Mesothelial cell of epicardium (in vitro differentiated cells): Measurements from ENCODE around the gene CDH19. TPM values are rescaled to one million over a fixed set of nuclear protein-coding genes. Genes with fewer than 3 reads are reported as not detected.

Experiments used
- DNase-seq, 2 experiments: peaks; one replicate each; pipeline ENCODE4 v3.0.0; 2021; ENCODE audit warnings: low spot score in 2 of 2; ENCODE audit not compliant: unreplicated experiment in 2 of 2
- H3K27ac Mint-ChIP-seq: 2 replicates; pipeline ENCODE4 v1.8.0; 2021; ENCODE audit warnings: mixed read lengths
- H3K27me3 Mint-ChIP-seq: 2 replicates; pipeline ENCODE4 v1.8.0; 2021; ENCODE audit warnings: low read depth, mixed read lengths
- H3K36me3 Mint-ChIP-seq: 2 replicates; pipeline ENCODE4 v1.8.0; 2021; ENCODE audit warnings: mixed read lengths
- H3K4me1 Mint-ChIP-seq: 2 replicates; pipeline ENCODE4 v1.8.0; 2021; ENCODE audit warnings: mixed read lengths
- H3K4me3 Mint-ChIP-seq: 2 replicates; pipeline ENCODE4 v1.8.0; 2021; ENCODE audit warnings: mild to moderate bottlenecking, moderate library complexity, mixed read lengths
- H3K9me3 Mint-ChIP-seq: 2 replicates; pipeline ENCODE4 v1.8.0; 2021; ENCODE audit warnings: mixed read lengths
- total RNA-seq: library from RNA; stranded (reverse); gene quantifications from 3 replicates; pipeline ENCODE4 v1.2.1, GENCODE V29; 2021
- TF ChIP-seq, protein P1 (sequence below): fragments of 200-600 bp; sonication (generic); IDR thresholded peaks from one replicate; pipeline ENCODE4 v1.5.0; 2021; ENCODE audit warnings: antibody characterized with exemption; ENCODE audit not compliant: unreplicated experiment

Gene CDH19
- total RNA-seq, 1 donor from 2014 or later = not detected

DNA sequence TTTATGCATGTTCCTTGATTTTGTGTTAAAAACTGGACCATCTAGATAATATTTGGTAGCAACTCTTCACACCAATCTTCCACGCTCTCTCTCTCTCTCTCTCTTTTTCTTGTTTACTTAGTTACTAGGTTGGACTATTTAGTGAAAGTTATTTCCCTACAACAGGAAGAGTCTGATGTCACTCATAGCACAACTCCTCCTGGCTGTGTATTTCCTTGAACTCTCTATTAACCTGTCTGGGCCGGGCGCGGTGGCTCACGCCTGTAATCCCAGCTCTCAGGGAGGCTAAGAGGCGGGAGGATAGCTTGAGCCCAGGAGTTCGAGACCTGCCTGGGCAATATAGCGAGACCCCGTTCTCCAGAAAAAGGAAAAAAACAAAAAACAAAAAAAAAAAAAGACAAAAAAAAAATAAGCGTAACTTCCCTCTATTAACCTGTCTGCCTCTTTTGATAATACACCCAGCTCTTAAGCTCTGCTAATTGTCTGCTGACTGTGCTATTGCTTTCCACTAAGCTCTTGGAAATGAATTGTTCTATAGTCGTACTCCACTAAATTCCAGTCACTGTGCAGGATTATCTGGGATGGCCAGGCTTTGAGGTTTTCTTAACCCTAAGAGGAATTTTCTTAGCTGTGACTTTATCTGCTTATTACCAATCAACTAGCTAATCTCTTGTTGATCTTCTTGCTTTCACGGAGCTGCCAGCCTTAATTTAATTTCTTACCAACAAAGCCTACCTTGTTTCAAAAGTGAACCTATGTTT, 18.1 kb upstream of the CDH19 start:
- H3K27ac Mint-ChIP-seq = no peak overlapping the region
- H3K27me3 Mint-ChIP-seq = no peaks in the 10 kb centered on the region
- no peak overlapping the region for H3K4me3 Mint-ChIP-seq
- DNase-seq = no peak
- H3K36me3 Mint-ChIP-seq = no peaks in the 10 kb centered on the region
- TF ChIP-seq, protein P1, sequence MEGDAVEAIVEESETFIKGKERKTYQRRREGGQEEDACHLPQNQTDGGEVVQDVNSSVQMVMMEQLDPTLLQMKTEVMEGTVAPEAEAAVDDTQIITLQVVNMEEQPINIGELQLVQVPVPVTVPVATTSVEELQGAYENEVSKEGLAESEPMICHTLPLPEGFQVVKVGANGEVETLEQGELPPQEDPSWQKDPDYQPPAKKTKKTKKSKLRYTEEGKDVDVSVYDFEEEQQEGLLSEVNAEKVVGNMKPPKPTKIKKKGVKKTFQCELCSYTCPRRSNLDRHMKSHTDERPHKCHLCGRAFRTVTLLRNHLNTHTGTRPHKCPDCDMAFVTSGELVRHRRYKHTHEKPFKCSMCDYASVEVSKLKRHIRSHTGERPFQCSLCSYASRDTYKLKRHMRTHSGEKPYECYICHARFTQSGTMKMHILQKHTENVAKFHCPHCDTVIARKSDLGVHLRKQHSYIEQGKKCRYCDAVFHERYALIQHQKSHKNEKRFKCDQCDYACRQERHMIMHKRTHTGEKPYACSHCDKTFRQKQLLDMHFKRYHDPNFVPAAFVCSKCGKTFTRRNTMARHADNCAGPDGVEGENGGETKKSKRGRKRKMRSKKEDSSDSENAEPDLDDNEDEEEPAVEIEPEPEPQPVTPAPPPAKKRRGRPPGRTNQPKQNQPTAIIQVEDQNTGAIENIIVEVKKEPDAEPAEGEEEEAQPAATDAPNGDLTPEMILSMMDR = no peak
- H3K9me3 Mint-ChIP-seq = peaks cover 7% of the 10 kb centered on the region
- no peaks in the 10 kb centered on the region for H3K4me1 Mint-ChIP-seq

DNA sequence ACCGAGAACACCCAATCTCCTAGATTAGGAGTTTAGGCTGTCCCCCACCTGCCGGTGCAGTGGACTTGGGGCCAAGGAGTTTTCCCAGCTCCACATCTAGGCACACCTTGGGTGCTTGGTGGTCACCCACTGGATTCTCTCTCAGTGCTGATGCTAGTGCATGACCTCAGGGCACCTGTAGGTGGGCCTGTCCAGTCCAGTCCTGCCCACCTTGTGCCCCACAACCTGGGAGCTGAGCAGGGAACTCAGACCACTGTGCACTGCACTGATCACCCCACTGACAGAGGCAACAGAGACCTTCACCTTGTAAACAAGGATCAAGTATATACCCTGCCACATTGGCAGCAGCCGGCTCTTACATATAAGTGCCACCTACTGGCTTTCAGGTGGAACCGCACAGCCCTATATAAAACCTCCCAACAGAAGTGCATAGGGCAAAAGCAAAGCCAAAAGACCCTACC, 12.7 kb upstream of the CDH19 start:
- TF ChIP-seq, protein P1 = peak; percentile 25
- no peak for DNase-seq
- H3K9me3 Mint-ChIP-seq = peaks cover 7% of the 10 kb centered on the region
- no peaks in the 10 kb centered on the region for H3K4me1 Mint-ChIP-seq
- no peak overlapping the region for H3K27ac Mint-ChIP-seq
- no peak overlapping the region for H3K4me3 Mint-ChIP-seq
- no peaks in the 10 kb centered on the region for H3K27me3 Mint-ChIP-seq
- no peaks in the 10 kb centered on the region for H3K36me3 Mint-ChIP-seq

DNA sequence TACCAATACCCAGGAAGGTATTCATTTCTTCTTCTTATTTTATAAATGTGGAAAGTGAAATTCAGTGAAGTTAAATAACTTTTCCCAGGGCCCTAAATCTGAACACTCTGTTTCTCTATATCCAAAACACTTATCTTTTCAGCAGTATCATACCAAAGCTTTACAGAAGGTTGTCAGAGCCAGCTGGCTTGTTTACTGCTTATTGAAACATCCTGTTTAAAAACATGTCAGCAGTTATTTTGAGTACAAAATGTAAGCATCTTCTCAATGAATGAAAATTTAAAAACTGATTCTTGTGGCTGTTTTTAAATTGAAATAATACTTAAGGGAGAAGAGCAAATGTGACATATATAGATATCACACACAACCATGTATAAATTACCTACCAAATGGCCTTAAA, 11.3 kb upstream of the CDH19 start:
- no peaks in the 10 kb centered on the region for H3K36me3 Mint-ChIP-seq

DNA sequence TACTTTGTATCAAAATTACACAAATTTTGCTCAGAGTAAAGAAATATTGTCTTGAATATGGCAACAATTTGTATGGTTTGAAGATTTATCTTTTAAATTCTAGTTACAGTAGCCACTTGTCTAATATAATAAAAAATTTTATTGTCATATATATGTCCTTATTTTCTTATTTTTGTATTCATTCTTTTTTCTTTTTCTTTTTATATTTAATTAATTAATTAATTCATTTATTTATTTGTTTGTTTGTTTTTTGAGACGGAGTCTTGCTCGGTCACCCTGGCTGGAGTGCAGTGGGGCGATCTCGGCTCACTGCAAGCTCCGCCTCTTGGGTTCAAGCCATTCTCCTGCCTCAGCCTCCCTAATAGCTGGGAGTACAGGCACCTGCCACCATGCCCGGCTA, 3.7 kb upstream of the CDH19 start:
- Mint-ChIP-seq H3K4me1 (no peaks in the 10 kb centered on the region), H3K36me3 (no peaks in the 10 kb centered on the region), H3K4me3 (no peak overlapping the region), H3K9me3 (peaks cover 7% of the 10 kb centered on the region), H3K27ac (no peak overlapping the region), H3K27me3 (no peaks in the 10 kb centered on the region)
- DNase-seq = no peak
- TF ChIP-seq, protein P1 = no peak

More for the DNA sequence above, 11.3 kb upstream of the CDH19 start:
- H3K4me1 Mint-ChIP-seq = no peaks in the 10 kb centered on the region
- no peak overlapping the region for H3K4me3 Mint-ChIP-seq
- TF ChIP-seq, protein P1 = no peak
- H3K27me3 Mint-ChIP-seq = no peaks in the 10 kb centered on the region
- H3K27ac Mint-ChIP-seq = no peak overlapping the region
- no peak for DNase-seq
- no peaks in the 10 kb centered on the region for H3K9me3 Mint-ChIP-seq

DNA sequence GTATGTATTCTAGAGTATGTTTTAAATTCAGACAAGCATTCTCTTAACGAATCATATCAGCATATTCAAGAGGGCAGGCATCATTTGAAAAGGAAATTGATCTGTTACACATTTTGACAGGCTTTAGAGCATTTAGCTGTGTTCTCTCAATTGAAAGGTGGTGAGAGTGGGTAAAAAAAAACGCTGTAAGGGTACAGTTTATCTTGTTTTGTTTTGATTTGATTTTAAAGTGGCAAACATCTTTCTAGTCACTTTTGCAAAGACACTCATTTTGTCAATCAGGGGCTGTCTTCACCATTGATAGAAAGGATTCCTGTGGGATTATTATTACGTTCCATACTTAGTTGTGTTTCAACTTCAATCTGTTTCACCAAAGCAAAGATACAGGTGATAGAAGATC, 2.2 kb downstream of the CDH19 start:
- TF ChIP-seq, protein P1 = no peak
- Mint-ChIP-seq H3K27ac (no peak overlapping the region), H3K9me3 (peaks cover 10% of the 10 kb centered on the region), H3K36me3 (no peaks in the 10 kb centered on the region), H3K4me1 (peaks cover 3% of the 10 kb centered on the region), H3K4me3 (no peak overlapping the region), H3K27me3 (no peaks in the 10 kb centered on the region)
- DNase-seq = no peak
